Measurements from ENCODE around the gene NFIX.

- TF ChIP-seq CTCF (IDR thresholded peaks at IDR 0.05; ENCODE audit: borderline replicate concordance, extremely low read depth, low read length, poor library complexity, severe bottlenecking) (no peak), EZH2 (IDR thresholded peaks at IDR 0.05; ENCODE audit: borderline replicate concordance, low read depth, low read length, severe bottlenecking) (no peak)
These were observed 109.8 kb downstream of the NFIX start for GRCh38 chr19:13104848-13105711.
